HepG2 (cell line): ENCODE measurements around the gene MTFP1. TPM values are rescaled to one million over a fixed set of nuclear protein-coding genes. Genes with fewer than 3 reads are reported as not detected.

Experiments used
- ARNTL ChIP-seq: sonication (generic); formaldehyde crosslinking; IDR thresholded peaks from 2 replicates; pipeline ENCODE4 v1.4.0; 2020; ENCODE audit warnings: mild to moderate bottlenecking, missing genetic modification reagents
- CBFB ChIP-seq: sonication (generic); formaldehyde crosslinking; IDR thresholded peaks from 2 replicates; pipeline ENCODE4 v1.4.0; 2020; ENCODE audit warnings: missing genetic modification reagents
- CSRNP1 ChIP-seq: sonication (generic); formaldehyde crosslinking; IDR thresholded peaks from 2 replicates; pipeline ENCODE4 v1.8.1; 2023; ENCODE audit warnings: mild to moderate bottlenecking, missing genetic modification reagents
- ELF3 ChIP-seq: IDR thresholded peaks from 2 replicates; pipeline ENCODE4 v1.6.1; 2016; ENCODE audit warnings: missing genetic modification reagents, missing compliant biosample characterization
- HNRNPLL ChIP-seq: fragments of 200-400 bp; formaldehyde crosslinking; IDR thresholded peaks from 2 replicates; pipeline ENCODE4 v1.6.1; 2017; ENCODE audit warnings: mild to moderate bottlenecking, low read depth, low read length; ENCODE audit not compliant: poor library complexity, severe bottlenecking
- IKZF1 ChIP-seq: fragments of 450-650 bp; IDR thresholded peaks from 2 replicates; pipeline ENCODE4 v1.7.1; 2016
- ISL2 ChIP-seq: sonication (generic); formaldehyde crosslinking; IDR thresholded peaks from 2 replicates; pipeline ENCODE4 v1.5.0; 2020; ENCODE audit warnings: missing genetic modification reagents
- MAZ ChIP-seq, 2 experiments: sonication (generic) in 1 of 2; formaldehyde crosslinking in 1 of 2; IDR thresholded peaks; 2 replicates each; pipeline versions ENCODE4 v1.5.0 to v1.6.1; 2012 to 2020; ENCODE audit warnings: low read depth in 2 of 2, mild to moderate bottlenecking in 2 of 2, borderline replicate concordance in 1 of 2, improper control_type of control experiment in 1 of 2, low read length in 1 of 2, missing genetic modification reagents in 1 of 2, moderate library complexity in 1 of 2
- MXI1 ChIP-seq: IDR thresholded peaks from 3 replicates; pipeline ENCODE4 v1.6.1; 2012; ENCODE audit warnings: low read depth, low read length, inconsistent platforms, borderline replicate concordance
- NFAT5 ChIP-seq: sonication (generic); formaldehyde crosslinking; IDR thresholded peaks from 2 replicates; pipeline ENCODE4 v1.4.0; 2020; ENCODE audit warnings: missing genetic modification reagents
- PATZ1 ChIP-seq: sonication (generic); formaldehyde crosslinking; IDR thresholded peaks from 2 replicates; pipeline ENCODE4 v1.4.0; 2020; ENCODE audit warnings: missing genetic modification reagents
- PHF8 ChIP-seq: sonication (generic); formaldehyde crosslinking; IDR thresholded peaks from 2 replicates; pipeline ENCODE4 v1.5.0; 2020; ENCODE audit warnings: missing genetic modification reagents
- RXRB ChIP-seq: IDR thresholded peaks from 2 replicates; pipeline ENCODE4 v1.6.1; 2016; ENCODE audit warnings: borderline replicate concordance, missing genetic modification reagents, missing compliant biosample characterization
- THAP11 ChIP-seq: IDR thresholded peaks from 2 replicates; pipeline ENCODE4 v1.6.1; 2016; ENCODE audit warnings: missing biosample characterization, missing genetic modification reagents
- U2AF1 ChIP-seq: fragments of 200-400 bp; formaldehyde crosslinking; optimal IDR thresholded peaks from 2 replicates; pipeline ENCODE3; 2017; ENCODE audit warnings: mild to moderate bottlenecking, low read depth, low read length
- ZNF296 ChIP-seq: sonication (generic); formaldehyde crosslinking; conservative IDR thresholded peaks from 2 replicates; pipeline ENCODE4 v1.5.0; 2020; ENCODE audit warnings: mild to moderate bottlenecking, missing genetic modification reagents
- ZNF703 ChIP-seq: sonication (generic); formaldehyde crosslinking; IDR thresholded peaks from 2 replicates; pipeline ENCODE4 v1.5.1; 2020; ENCODE audit warnings: missing genetic modification reagents, mild to moderate bottlenecking, moderate library complexity, borderline replicate concordance
- ZZZ3 ChIP-seq: sonication (generic); formaldehyde crosslinking; IDR thresholded peaks from 2 replicates; pipeline ENCODE4 v1.4.0; 2020; ENCODE audit warnings: missing genetic modification reagents, mild to moderate bottlenecking, borderline replicate concordance
- polyA plus RNA-seq, 8 experiments: library from polyadenylated mRNA; depleted of rRNA in 3 of 8; stranded (reverse) in 7 of 8; unstranded in 1 of 8; fragments of >200 nt; fragmentation: Illumina TruSeq in 4 of 8; extraction: Trizol in 4 of 8; gene quantifications; 2 replicates each; pipeline versions ENCODE4 v1.2.1 to v1.2.3, GENCODE V29; 2011 to 2016; ENCODE audit warnings: low read depth in 4 of 8, missing spikeins in 1 of 8, mixed read lengths in 1 of 8; ENCODE audit not compliant: insufficient read depth in 1 of 8
- total RNA-seq, 5 experiments: library from RNA; depleted of rRNA; stranded (reverse); fragments of >200 nt; fragmentation: Illumina TruSeq; extraction: Trizol; gene quantifications; 2 replicates each; pipeline ENCODE4 v1.2.3, GENCODE V29; 2016; ENCODE audit warnings: low read depth in 1 of 5
- TF ChIP-seq, protein P1 (sequence below): sonication (generic); formaldehyde crosslinking; IDR thresholded peaks from 2 replicates; pipeline ENCODE4 v1.4.0; 2020; ENCODE audit warnings: mild to moderate bottlenecking, missing genetic modification reagents

The MTFP1 gene
- total and polyA plus RNA-seq, 2 of the 13 experiments (the other 11 are each of a cell fraction or from before 2014, with no cell fraction given), result 29.5 to 45.6 TPM

GRCh38 chr22:30425616-30426387 is at the start of gene MTFP1 (continued):
- TF ChIP-seq HNRNPLL (peak; percentile 64), PATZ1 (peak; percentile 47; the same call in 1 of the 2 replicates), ELF3 (CRISPR knock-in tag) (0 out of 2 replicates have a peak, but pooled peaks have one; percentile 19), CBFB (peak; percentile 43; the same call in 1 of the 2 replicates), CSRNP1 (CRISPR knock-in tag) (peak; percentile 58; the same call in 1 of the 2 replicates), NFAT5 (CRISPR knock-in tag) (no peak), RXRB (CRISPR knock-in tag) (peak; percentile 11; the same call in 1 of the 2 replicates), ISL2 (CRISPR knock-in tag) (no peak), MXI1 (peak; percentile 74; the same call in 1 of the 3 replicates), IKZF1 (no peak), THAP11 (CRISPR knock-in tag) (peak; percentile 57; the same call in 1 of the 2 replicates), ARNTL (CRISPR knock-in tag) (peak; percentile 54; the same call in 1 of the 2 replicates), ZNF296 (CRISPR knock-in tag) (no peak; the same call in 1 of the 2 replicates), U2AF1 (no peak), ZNF703 (CRISPR knock-in tag) (no peak), PHF8 (CRISPR knock-in tag) (peak; percentile 79), ZZZ3 (no peak), MAZ (IDR thresholded peaks at IDR 0.05; ENCODE audit: borderline replicate concordance, low read depth, low read length) (peak; percentile 43; the same call in 1 of the 2 replicates), MAZ (CRISPR knock-in tag; IDR thresholded peaks at IDR 0.05; ENCODE audit: low read depth) (no peak)
- TF ChIP-seq, protein P1, sequence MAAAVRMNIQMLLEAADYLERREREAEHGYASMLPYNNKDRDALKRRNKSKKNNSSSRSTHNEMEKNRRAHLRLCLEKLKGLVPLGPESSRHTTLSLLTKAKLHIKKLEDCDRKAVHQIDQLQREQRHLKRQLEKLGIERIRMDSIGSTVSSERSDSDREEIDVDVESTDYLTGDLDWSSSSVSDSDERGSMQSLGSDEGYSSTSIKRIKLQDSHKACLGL (CRISPR knock-in tag), result peak; percentile 70; the same call in 1 of the 2 replicates
